ENCODE results near the gene RAB40C.

DNA sequence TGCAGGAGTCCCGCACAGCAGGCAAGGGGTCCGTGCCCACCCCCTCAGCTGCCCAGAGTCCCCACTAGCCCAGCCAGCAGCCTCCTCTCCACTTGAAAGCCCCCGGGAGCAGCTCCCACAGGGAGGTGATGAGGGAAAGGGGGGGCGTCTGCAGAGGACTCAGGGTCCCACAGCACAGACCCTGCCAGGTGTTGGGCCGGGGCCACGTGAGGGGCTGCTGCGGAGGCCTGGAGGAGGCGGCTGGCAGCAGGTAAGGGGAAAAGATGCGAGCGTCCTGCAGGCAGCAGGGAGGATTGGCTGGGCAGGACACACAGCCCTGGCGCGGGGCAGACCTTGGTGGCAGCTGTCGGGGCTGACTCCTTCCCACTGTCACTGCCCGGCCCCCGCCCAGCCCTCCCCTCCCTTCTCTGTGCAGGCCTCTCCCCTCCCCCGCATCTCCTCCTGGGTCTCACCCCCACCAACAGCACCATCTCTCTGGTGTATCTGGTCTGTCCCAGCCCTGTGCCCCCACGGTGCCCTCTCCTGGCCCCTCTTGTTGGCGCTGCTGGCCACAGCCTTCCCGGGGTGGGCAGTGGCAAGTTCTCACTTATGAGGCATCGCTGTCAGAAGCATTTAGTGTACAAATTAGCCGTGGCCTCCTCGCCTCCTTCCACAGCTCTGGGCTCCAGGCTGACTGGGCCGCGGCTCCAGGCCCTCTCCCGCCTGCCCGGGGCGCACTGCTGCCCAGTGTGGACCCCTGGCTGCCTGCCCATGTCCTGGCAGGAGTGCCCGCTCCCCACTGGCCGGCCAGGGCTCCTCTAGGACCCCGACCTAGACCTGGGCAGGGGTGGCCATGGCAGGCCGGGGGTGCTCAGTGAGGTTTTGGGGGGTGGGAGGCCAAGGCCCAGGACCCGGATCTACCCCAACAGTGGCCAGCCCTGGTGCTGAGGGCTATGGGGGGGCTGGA is 34.1 kb upstream of the RAB40C start:
- TF ChIP-seq, protein P1, sequence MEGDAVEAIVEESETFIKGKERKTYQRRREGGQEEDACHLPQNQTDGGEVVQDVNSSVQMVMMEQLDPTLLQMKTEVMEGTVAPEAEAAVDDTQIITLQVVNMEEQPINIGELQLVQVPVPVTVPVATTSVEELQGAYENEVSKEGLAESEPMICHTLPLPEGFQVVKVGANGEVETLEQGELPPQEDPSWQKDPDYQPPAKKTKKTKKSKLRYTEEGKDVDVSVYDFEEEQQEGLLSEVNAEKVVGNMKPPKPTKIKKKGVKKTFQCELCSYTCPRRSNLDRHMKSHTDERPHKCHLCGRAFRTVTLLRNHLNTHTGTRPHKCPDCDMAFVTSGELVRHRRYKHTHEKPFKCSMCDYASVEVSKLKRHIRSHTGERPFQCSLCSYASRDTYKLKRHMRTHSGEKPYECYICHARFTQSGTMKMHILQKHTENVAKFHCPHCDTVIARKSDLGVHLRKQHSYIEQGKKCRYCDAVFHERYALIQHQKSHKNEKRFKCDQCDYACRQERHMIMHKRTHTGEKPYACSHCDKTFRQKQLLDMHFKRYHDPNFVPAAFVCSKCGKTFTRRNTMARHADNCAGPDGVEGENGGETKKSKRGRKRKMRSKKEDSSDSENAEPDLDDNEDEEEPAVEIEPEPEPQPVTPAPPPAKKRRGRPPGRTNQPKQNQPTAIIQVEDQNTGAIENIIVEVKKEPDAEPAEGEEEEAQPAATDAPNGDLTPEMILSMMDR (IDR thresholded peaks at IDR 0.05), result no peak
- TF ChIP-seq POLR2A (IDR thresholded peaks at IDR 0.05), result no peak
